ENCODE data around the gene KCNK3.
"Not testable (repeated sequence)": the region's sequence is repeated elsewhere in the genome, so short reads cannot be mapped to it uniquely, and the experiment has no call there.

KCNK3 gene

GRCh38 chr2:26733413-26733812 lies 40.9 kb downstream of the KCNK3 start:
- no peak for DNase-seq

- no peak for DNase-seq
Observed at GRCh38 chr2:26735097-26735496, 42.6 kb downstream of the KCNK3 start.

- no peak for DNase-seq
Observed at GRCh38 chr2:26735883-26736588, 43.5 kb downstream of the KCNK3 start.

GRCh38 chr2:26737221-26737620 lies 44.7 kb downstream of the KCNK3 start:
- no peak for DNase-seq

- no peak for DNase-seq
Observed at GRCh38 chr2:26738481-26738880, 46.0 kb downstream of the KCNK3 start.

GRCh38 chr2:26739514-26739913 lies 47.0 kb downstream of the KCNK3 start:
- DNase-seq = no peak

GRCh38 chr2:26740346-26740745 lies 47.8 kb downstream of the KCNK3 start:
- DNase-seq = no peak

GRCh38 chr2:26740890-26741302 lies 48.4 kb downstream of the KCNK3 start:
- no peak for DNase-seq

- no peak for DNase-seq
Observed at GRCh38 chr2:26742048-26742770, 49.7 kb downstream of the KCNK3 start.

- DNase-seq = no peak
Observed at GRCh38 chr2:26743852-26744251, 51.3 kb downstream of the KCNK3 start.

GRCh38 chr2:26744953-26745352 lies 52.4 kb downstream of the KCNK3 start:
- DNase-seq = no peak

- DNase-seq = peak; percentile 19 to 71
Observed at GRCh38 chr2:26745609-26746327, 53.2 kb downstream of the KCNK3 start.

- no peak for DNase-seq
Observed at GRCh38 chr2:26746934-26747333, 54.4 kb downstream of the KCNK3 start.

- not testable (repeated sequence) for DNase-seq
Observed at GRCh38 chr2:26749787-26750420, 57.4 kb downstream of the KCNK3 start.

- not testable (repeated sequence) for DNase-seq
Observed at GRCh38 chr2:26750467-26750866, 57.9 kb downstream of the KCNK3 start.

- DNase-seq = no peak
Observed at GRCh38 chr2:26752656-26753055, 60.1 kb downstream of the KCNK3 start.

- DNase-seq = no peak
Observed at GRCh38 chr2:26754539-26754938, 62.0 kb downstream of the KCNK3 start.

GRCh38 chr2:26754972-26755670 lies 62.6 kb downstream of the KCNK3 start:
- no peak for DNase-seq

- DNase-seq = no peak
Observed at GRCh38 chr2:26756337-26756736, 63.8 kb downstream of the KCNK3 start.

GRCh38 chr2:26757873-26758789 lies 65.6 kb downstream of the KCNK3 start:
- DNase-seq = no peak

GRCh38 chr2:26758790-26759321 lies 66.3 kb downstream of the KCNK3 start:
- DNase-seq = no peak
